ENCODE results near the gene ZNF521.

ZNF521 gene

GRCh38 chr18:25351280-25351775 lies 638 bp downstream of the ZNF521 start:
- TF ChIP-seq SIN3A (IDR thresholded peaks at IDR 0.05; ENCODE audit: borderline replicate concordance, insufficient read depth, low read length) = peak; percentile 78; the same call in 1 of the 2 replicates
- TF ChIP-seq FOXP2 (optimal IDR thresholded peaks at IDR 0.05; ENCODE audit: borderline replicate concordance, extremely low read depth, extremely low read length, insufficient read depth) = no peak

- TF ChIP-seq POLR2AphosphoS5 (IDR thresholded peaks at IDR 0.05; ENCODE audit: low read depth, low read length) (no peak), FOXP2 (optimal IDR thresholded peaks at IDR 0.05; ENCODE audit: borderline replicate concordance, extremely low read depth, extremely low read length, insufficient read depth) (no peak), SIN3A (IDR thresholded peaks at IDR 0.05; ENCODE audit: borderline replicate concordance, insufficient read depth, low read length) (no peak; the same call in 1 of the 2 replicates), REST (IDR thresholded peaks at IDR 0.05; ENCODE audit: insufficient read depth in 1 of 2, low read depth in 2 of 2, low read length in 2 of 2) (no peak), TAF1 (IDR thresholded peaks at IDR 0.05; ENCODE audit: borderline replicate concordance, insufficient read depth, low read length) (no peak)
Measured at GRCh38 chr18:25350489-25351251, 1.3 kb downstream of the ZNF521 start.

GRCh38 chr18:25349926-25350487 lies 2.0 kb downstream of the ZNF521 start:
- peak; percentile 6 for TF ChIP-seq FOXP2 (optimal IDR thresholded peaks at IDR 0.05; ENCODE audit: borderline replicate concordance, extremely low read depth, extremely low read length, insufficient read depth)
- 0 out of 2 replicates have a peak, but pooled peaks have one; percentile 27 for TF ChIP-seq SIN3A (IDR thresholded peaks at IDR 0.05; ENCODE audit: borderline replicate concordance, insufficient read depth, low read length)
- TF ChIP-seq TAF1 (IDR thresholded peaks at IDR 0.05; ENCODE audit: borderline replicate concordance, insufficient read depth, low read length) = 0 out of 2 replicates have a peak, but pooled peaks have one; percentile 8
- no peak for TF ChIP-seq REST (IDR thresholded peaks at IDR 0.05; ENCODE audit: insufficient read depth in 1 of 2, low read depth in 2 of 2, low read length in 2 of 2)
- TF ChIP-seq POLR2AphosphoS5 (IDR thresholded peaks at IDR 0.05; ENCODE audit: low read depth, low read length) = no peak; the same call in 1 of the 2 replicates

GRCh38 chr18:25349131-25349925 lies 2.6 kb downstream of the ZNF521 start:
- TF ChIP-seq FOXP2 (optimal IDR thresholded peaks at IDR 0.05; ENCODE audit: borderline replicate concordance, extremely low read depth, extremely low read length, insufficient read depth) = no peak
- peak; percentile 19; the same call in 1 of the 2 replicates for TF ChIP-seq SIN3A (IDR thresholded peaks at IDR 0.05; ENCODE audit: borderline replicate concordance, insufficient read depth, low read length)

GRCh38 chr18:25348386-25349130 lies 3.4 kb downstream of the ZNF521 start:
- TF ChIP-seq SIN3A (IDR thresholded peaks at IDR 0.05; ENCODE audit: borderline replicate concordance, insufficient read depth, low read length) (peak; percentile 58; the same call in 1 of the 2 replicates), FOXP2 (optimal IDR thresholded peaks at IDR 0.05; ENCODE audit: borderline replicate concordance, extremely low read depth, extremely low read length, insufficient read depth) (no peak), POLR2AphosphoS5 (IDR thresholded peaks at IDR 0.05; ENCODE audit: low read depth, low read length) (peak; percentile 23; the same call in 1 of the 2 replicates), REST (IDR thresholded peaks at IDR 0.05; ENCODE audit: insufficient read depth in 1 of 2, low read depth in 2 of 2, low read length in 2 of 2) (no peak)

Data from PFSK-1 (cell line).